MM.1S (cell line): ENCODE data around the gene EIF2B4.

Source experiments
- CTCF ChIP-seq: fragments of 300-600 bp; sonication (generic); IDR thresholded peaks from 2 replicates; pipeline ENCODE4 v1.5.1; 2016; ENCODE audit warnings: antibody characterized with exemption, low read length, mixed read lengths
- EZH2 ChIP-seq: fragments of 300-600 bp; sonication (generic); optimal IDR thresholded peaks from 2 replicates; pipeline ENCODE3; 2017; ENCODE audit warnings: low read depth, mild to moderate bottlenecking, antibody characterized with exemption, low read length, mixed read lengths

GRCh38 chr2:27356056-27356381, 14.1 kb downstream of the EIF2B4 start:
- TF ChIP-seq CTCF = no peak
- no peak for TF ChIP-seq EZH2
